Lower leg skin (tissue), 4 donors: ENCODE data around the gene TAF1. TPM values are rescaled to one million over a fixed set of nuclear protein-coding genes. Genes with fewer than 3 reads are reported as not detected.

Experiments used
- DNase-seq, 2 donors: peaks; one replicate each; pipeline ENCODE4 v3.0.0-alpha.2; 2019; ENCODE audit warnings: low spot score in 2 of 2
- H3K4me3 ChIP-seq: fragments of 200-600 bp; sonication (generic); 2 replicates; pipeline ENCODE4 v1.5.1; 2017; ENCODE audit warnings: mild to moderate bottlenecking, low read depth; ENCODE audit not compliant: poor library complexity, severe bottlenecking
- CTCF ChIP-seq, 3 donors: fragments of 450-650 bp; IDR thresholded peaks; one replicate each; pipeline ENCODE4 v1.5.1; 2016; ENCODE audit warnings: antibody characterized with exemption in 3 of 3, mild to moderate bottlenecking in 3 of 3, moderate library complexity in 2 of 3
- POLR2A ChIP-seq, 2 donors: fragments of 450-650 bp; IDR thresholded peaks; one replicate each; pipeline ENCODE4 v1.6.1; 2016 to 2017; ENCODE audit warnings: antibody characterized with exemption in 2 of 2, mild to moderate bottlenecking in 1 of 2, moderate library complexity in 1 of 2
- WGBS, 2 donors: methylation state at CpG; one replicate each; pipeline ENCODE4 v1.1.5; 2018; 5-methylcytosine and 5-hydroxymethylcytosine counted together
- intact Hi-C: fragments of 100-400 bp; cut with DNase I; formaldehyde crosslinking; loops from one replicate; pipeline ENCODE4 v1.15.0; 2023; ENCODE audit warnings: low total_unique reads
- total RNA-seq, 4 donors: library from RNA; depleted of rRNA; stranded (reverse); fragments of >200 nt; gene quantifications; one replicate each; pipeline ENCODE4 v1.1.0, GENCODE V29; 2016

Gene TAF1
- total RNA-seq, 4 donors from 2014 or later = 34.3 to 44.9 (median 38.2) TPM

GRCh38 chrX:71515038-71515396, 148.9 kb downstream of the TAF1 start:
- 44 to 50% methylated on average over 2 of the region's 2 CpGs for WGBS, 2 donors
- DNase-seq = no peak
- no peak overlapping the region for H3K4me3 ChIP-seq
- TF ChIP-seq POLR2A (IDR thresholded peaks at IDR 0.05) (no peak), CTCF (IDR thresholded peaks at IDR 0.05) (no peak)
- intact Hi-C loops = no loop called here

Other genes starting within 250 kb of the TAF1 start
- 10 to 100 TPM; 27.3 to 42.9 (median 31.7) TPM for gene MED12, start 247.8 kb upstream of the TAF1 start, total RNA-seq
- gene NLGN3, start 221.5 kb upstream of the TAF1 start, total RNA-seq = under 1 TPM; 0.21 to 0.52 (median 0.43) TPM
- gene GJB1, start 143.1 kb upstream of the TAF1 start, total RNA-seq = 1 to 10 TPM in 2 of 4 donors, under 1 TPM in 2; 0.19 to 2.4 (median 1.5) TPM
- 10 to 100 TPM; 12.4 to 17.5 (median 15.0) TPM for gene ZMYM3, start 112.2 kb upstream of the TAF1 start, total RNA-seq
- gene NONO, start 82.7 kb upstream of the TAF1 start, total RNA-seq = 100 to 1,000 TPM; 166 to 216 (median 191) TPM
- 1 to 10 TPM in 1 of 4 donors, under 1 TPM in 2, not detected in 1; 0.16 to 1.9 (median 0.21) TPM for gene ITGB1BP2, start 64.6 kb upstream of the TAF1 start, total RNA-seq
- gene OGT, start 166.7 kb downstream of the TAF1 start, total RNA-seq = 100 to 1,000 TPM in 1 of 4 donors, 10 to 100 TPM in 3; 72.2 to 139 (median 90.6) TPM
- 1 to 10 TPM in 2 of 4 donors, under 1 TPM in 2; 0.67 to 3.8 (median 0.98) TPM for gene GCNA, start 212.1 kb downstream of the TAF1 start, total RNA-seq